ENCODE results near the gene EEF1AKMT4.

DNA sequence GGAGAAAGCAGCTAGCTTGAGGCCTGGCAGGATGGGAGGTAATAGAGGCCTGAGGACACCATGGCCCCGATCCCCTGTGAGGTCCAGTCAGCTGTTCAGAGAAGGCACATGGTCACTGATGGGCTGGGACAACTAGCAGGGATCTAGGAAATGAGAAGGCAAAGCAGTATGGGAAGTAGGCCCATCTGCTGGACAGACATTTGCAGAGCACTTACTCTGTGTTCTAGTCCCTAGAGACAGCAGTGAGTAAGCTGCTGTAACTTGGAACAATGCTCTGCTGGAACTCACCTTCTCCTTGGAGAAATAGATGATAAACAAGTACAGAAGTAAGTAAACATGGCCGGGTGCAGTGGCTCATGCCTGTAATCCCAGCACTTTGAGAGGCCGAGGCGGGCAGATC, 33.5 kb downstream of the EEF1AKMT4 start:
- TF ChIP-seq POLR2A (IDR thresholded peaks at IDR 0.05; ENCODE audit: low read length) (no peak), GATA1 (IDR thresholded peaks at IDR 0.05; ENCODE audit: low read depth, low read length) (no peak)
